ENCODE measurements around the gene PEX10.

PEX10 gene

DNA sequence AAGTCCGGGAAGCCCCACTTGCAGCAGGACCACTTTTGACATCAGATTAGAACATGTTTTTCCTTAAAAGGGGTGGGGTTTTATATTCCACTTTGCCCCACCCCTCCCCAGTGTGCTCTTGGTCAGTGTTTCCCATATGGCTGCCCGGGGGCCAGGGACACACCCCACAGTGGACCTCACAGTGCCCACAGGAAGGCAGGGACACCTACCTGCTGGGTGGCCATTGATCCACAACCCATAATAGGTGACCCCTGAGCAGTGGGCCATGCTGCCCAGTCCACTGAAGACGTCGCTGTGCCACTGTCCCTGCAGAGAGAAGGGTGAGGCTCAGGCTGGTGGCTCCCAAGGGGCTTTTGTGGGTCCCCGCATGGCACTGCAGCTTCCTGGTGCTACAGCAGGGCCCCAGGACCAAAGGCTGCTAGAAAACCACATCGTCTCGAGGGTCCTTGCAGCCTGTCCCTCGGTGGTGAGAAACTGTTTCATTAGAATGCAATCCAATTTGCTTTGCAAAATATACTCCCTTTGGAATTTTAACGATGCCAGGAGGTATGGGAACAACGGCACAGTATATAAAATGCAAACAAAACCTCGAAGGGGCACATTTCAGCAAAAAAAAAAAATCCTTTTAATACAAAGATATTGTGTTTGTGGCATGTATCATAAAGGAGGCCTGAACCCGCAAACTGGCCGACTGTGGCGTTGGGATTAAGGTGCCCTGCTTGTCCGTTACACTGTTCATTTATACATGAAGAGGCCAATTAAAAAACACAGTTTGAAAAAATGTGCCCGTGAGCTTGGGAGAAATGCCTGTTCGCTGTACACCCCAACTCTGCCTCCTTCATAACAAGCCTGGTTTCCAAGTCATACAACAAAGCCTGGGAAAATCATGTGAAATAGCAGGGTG, 37.9 kb downstream of the PEX10 start:
- FAIRE-seq: no peak

DNA sequence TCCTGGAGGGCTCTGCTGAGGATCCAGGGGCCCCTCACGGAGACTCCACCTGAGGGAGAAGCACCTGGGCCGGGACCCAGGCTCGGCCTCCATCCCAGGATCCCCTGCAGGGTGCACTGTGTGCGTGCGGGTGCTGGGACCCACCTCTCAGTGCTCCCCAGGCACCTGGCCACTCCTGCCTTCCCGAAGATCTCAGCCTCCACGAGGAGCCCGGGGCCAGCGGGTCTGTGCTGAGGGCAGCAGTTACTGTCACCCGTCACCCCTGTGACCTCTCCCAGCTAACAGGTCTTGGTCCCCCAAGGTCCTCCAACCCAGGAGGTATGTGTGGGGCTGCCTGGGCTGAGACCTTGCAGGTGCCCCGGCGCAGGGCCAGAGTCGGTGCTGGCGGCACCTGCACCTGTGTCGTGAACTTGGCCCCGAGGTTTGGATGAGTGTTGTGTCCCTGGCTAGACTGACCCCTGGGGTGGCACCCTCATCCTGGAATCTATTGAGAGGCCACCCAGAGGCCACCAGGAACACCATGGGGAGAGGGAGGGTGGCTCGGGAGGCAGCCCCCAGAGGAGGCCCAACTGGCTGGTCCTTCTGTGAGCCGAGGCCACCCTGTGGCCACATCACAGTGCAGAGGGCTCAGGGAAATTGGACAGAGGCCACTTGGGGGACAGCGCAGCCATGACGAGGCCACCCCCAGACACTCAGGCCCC, 38.7 kb downstream of the PEX10 start:
- FAIRE-seq: no peak

DNA sequence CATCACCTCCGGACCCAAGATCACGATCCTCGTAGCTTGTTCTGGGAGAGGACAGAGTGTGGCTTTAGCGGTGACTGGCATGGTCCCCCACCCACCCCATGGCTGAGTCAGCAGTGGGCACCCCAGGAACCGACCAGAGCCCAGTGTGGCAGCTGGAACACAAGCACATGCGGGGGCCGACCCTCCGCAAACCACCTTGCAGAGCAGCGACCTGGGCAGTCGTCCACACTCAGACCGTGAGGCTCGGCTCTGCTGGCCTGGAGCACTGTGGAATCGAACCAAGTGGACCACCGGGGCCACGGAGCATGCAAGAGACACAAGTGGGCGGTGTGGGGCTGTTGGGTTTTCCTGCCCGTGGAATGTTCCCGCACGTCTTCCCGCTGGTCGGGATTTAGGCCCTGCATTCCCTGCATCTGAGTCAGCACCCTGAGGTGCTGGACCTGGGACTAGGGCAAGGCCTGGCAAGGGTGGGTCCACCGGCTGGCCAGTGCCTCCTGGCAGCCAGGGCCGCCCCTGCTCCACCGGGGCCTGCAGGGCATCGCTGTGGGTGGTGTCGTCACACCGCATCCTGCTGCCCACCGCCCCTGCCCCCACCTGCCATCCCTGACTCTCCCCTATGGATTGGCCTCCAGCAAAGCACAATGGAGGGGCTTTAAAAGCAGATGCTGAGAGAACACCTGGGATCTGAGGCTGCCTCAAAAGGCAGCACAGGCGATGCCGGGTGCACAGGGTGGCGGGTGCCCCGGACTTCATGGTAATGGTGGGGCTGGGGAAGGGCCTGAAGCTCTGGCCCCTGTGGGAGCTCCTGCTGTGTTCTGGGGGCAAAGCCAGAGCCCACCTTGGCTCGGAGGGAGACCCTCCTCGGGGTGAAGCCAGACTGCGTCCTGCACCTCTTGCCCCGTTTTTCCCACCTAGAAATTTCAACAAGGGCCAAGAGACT, 39.5 kb downstream of the PEX10 start:
- no peak for FAIRE-seq

DNA sequence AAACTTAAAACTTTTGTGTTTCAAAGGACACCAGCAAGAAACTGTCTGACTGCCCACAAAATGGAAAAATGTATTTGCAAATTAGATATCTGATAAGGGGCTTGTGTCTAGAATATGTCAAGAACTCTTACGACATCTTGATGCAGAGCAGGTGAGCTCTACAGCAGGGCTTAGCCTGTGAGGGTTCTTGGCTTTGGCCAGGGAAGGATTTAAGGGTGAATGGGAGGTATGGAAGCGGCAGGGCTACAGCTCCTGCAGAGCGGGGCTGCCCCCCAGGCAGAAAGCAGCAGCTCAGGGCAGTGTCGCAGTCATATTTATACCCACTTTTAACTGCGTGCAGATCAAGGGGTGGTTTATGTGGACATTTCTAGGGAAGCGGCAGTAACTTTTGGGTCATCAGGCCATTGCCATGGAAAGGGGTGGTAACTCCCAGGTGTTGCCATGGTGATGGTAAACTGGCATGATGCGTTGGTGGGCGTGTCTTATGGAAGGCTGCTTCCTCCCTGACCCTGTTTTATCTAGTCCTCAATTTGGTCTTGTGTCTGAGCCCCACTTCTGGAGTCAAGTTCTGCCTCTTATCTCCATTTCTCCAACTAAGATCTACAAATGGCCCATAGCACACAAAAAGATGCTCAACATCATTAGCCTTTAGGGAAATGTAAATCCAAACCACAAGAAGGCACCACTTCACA, 44.2 kb downstream of the PEX10 start:
- no peak for FAIRE-seq

DNA sequence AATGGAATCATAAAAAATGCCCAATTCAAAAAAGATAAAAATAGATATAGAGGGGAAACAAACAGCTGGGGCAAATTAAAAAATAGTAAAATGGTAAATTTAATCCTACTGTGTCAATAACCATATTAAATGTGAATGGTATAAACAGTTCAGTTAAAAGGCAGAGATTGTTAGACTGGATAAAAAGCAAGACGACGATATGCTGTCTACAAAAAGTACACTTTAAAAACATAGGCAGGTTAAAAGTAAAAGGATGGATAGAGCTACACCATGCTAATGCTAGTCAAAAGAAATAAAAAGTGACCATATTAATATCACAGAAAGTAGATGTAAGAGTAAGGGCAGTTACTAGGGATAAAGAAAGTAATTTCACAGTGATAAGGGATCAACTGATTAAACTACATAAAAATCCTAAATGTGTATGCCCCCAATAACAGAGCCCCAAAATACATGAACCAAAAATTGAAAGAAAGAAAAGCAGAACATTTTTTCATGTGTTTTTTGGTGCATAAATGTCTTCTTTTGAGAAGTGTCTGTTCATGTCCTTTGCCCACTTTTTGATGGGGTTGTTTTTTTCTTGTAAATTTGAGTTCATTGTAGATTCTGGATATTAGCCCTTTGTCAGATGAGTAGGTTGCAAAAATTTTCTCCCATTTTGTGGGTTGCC, 48.4 kb downstream of the PEX10 start:
- no peak for FAIRE-seq

DNA sequence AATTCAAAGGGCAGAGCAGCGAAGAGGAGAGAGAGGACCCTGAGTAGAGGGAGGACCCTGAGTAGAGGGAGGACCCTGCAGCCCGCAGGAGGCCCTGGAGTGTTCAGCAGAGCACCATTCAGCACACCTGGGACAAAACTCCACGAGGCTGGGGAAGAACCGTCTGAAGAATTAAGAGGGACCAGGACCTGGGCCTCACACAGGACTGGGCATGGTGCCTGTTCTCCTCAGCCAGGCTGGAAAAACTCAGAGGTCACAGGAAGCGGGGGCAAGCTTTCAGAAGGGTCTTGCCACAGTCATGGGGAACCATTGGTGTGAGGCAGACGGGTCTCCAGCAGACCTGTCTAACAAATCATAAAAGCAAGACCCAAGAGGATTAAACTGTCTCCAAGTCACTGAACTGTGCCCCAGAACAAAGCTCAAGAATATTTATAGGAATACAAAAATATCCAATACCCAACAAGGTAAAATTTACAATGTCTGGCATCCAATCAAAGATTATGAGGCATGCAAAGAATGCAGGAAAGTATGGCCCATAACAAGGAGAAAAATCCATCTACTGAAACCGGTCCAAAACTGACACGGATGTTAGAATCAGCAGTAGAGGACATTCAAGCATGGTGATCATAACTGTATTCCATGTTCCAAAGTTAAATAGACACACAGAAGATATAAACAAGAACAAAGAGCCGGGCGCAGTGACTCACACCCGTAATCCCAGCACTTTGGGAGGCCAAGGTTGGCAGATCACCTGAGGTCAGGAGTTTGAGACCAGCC, 51.6 kb downstream of the PEX10 start:
- FAIRE-seq: no peak

DNA sequence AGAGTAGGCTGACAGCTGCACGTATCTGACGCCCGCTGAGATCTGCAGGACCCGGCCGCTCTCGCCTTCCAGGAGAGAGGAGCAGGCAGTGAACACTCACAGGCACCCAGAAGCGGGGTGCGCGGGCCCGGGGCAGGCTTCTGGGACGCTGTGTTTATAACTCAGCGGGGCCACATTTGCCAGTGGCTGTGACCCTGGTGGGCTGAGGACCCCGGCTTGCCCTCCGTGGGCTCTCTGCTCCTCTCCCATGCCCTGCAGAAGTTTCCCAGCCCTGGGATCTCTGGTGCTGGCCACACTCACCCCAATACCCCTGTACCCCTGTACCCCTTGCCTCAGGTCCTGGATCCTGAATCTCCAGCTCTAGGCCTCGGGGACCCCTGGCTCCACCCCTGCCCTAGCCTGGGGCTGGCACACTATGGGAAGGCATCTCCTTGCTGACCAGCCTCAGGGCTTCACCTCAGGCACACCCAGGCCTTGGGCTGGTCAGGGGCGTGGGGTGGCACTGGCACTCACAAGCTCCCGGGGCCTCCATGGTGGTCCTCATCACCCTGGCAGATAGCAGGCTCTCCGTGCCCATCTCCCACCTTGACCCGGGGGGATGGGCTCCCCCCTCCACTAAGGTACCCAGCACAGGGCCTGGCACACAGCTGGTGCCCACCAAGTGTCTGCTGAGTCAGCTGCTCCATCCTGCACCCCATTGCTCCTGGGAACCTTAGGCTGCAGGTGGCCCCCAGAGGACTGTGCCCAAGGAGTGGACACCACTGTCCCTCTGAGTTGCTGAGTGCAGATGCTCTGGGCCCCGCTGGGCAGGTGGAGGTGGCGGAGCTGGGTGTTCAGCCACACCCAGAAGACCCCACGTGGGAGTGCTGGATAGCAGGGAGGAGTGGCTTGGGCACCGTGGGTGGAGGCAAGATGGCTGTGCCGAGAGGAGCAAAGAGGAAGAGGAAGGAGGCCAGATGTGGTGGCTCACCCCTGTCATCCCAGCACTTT, 53.4 kb downstream of the PEX10 start:
- no peak for FAIRE-seq

DNA sequence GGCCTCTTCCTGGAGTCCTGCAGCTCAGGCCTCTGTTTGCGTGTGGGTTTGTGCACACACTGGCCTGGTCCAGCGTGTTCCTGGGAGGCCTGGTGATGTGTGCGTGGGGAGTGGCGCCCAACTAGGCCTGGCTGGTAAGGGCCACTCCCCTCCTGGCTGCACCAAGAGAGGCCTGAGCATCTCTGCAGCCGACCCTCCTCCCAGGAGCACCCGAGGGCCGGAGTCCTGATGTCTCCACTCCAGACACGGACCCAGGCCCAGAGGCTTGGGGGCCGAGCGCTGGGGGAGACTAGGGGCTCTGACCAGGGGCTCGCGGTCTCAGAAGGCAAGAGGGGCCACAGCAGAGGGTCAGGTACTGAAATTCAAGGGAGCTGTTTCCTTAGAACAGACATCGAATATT, 54.3 kb downstream of the PEX10 start:
- no peak for FAIRE-seq

DNA sequence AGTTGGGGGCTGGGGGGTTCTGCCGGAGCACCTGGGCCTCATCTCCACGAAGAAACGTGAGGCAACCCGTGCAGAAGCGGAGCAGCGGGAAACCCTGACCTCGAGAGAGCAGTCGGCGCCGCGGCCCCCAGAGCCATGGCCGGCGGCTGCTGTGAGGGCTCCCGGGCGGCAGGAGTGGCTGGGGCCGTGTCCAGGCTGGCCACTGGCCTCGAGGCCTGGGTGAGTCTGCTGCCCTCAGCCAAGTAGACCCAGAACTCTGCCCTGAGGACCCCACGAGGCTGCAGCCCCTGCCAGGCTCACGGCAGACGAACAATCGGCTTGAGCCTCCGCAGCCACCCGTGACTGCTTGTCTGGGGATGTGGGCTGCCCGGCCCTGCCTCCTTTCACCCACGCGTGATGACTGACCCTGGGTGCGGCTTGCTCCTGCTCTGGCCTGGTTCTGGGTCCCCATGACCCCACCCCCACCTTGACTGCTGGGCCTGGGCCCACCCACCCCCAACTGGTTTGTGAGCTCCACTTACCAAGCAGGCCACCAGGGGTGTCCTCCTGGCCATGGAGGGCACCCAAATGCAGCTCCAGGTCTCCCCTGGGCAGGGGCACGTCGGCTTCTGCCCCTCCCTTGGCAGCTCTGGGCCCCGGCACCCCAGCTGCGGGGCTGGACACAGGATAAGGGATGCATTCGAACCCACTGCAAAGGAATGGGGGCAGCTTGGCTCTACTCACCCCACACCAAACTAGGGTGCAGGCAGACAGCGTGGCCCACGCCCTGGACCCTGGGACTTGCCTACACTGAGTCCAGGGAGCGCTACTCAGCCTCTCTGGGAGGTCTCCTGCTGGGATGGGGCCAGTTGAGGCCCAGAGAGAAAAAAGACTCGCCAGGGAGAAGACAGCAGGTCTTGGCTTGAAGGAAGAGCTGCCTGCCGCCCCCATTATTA, 55.2 kb downstream of the PEX10 start:
- no peak for FAIRE-seq

DNA sequence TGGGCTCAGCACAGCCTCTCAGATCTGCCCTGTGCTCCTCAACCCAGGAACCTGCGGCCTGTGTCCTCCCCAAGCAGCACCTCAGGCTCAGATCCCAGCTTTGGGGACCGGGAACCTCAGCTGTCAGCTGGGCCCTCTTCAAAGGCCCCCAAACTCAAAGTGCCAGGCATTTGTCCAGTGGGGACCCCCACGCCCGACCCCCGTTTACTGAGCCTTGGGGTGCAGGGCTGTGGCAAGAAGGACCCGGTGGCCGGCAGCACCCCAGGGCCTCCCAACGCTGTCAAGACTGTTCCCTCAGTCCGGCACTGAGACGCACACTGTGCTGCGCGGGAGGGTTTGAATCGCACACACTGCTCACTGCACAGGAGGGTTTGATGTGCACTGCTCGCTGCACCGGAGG, 56.0 kb downstream of the PEX10 start:
- FAIRE-seq: no peak

DNA sequence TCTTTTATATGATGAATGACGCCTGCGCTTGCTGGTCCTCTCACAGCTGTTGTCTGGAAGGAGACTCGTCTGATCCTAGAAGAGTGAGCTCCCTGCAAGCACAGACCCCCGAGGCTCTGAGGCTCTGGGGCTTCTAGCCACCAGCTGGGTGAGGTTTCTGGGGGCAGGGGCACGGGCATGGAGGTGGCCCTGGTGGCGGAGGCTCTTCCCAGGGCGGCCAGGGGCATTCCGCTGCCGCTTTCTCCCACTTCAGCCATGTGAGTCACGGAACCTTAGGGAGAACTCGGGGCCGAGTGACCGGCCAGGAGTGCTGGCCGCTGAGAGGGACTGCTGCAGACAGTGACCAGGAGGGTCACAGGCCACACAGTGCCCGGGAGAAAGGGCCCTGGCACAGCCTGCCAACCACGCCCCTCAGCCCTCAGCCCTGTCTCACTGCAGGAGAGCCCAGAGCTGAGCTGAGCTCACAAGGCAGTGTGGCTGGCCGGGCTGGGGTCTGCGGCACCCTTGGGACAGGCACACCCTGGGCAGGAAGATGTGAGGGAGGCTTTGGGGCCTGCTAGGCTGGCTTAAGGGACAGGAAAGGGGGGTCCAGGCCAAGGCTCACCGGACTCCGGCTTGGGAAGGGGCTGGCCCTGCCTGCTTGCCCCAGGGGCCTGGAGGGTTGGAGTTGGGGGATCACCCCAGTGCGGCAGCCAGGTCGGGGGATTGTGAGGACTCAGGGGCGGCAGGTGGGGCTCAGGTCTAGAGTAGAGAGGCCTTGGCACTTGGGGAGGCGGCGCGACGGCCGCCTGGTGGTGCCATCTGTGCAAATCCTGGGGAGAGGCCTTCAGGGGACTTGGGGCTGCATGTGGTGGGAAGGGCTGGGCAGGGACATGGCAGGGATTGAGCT, 56.7 kb downstream of the PEX10 start:
- no peak for FAIRE-seq

DNA sequence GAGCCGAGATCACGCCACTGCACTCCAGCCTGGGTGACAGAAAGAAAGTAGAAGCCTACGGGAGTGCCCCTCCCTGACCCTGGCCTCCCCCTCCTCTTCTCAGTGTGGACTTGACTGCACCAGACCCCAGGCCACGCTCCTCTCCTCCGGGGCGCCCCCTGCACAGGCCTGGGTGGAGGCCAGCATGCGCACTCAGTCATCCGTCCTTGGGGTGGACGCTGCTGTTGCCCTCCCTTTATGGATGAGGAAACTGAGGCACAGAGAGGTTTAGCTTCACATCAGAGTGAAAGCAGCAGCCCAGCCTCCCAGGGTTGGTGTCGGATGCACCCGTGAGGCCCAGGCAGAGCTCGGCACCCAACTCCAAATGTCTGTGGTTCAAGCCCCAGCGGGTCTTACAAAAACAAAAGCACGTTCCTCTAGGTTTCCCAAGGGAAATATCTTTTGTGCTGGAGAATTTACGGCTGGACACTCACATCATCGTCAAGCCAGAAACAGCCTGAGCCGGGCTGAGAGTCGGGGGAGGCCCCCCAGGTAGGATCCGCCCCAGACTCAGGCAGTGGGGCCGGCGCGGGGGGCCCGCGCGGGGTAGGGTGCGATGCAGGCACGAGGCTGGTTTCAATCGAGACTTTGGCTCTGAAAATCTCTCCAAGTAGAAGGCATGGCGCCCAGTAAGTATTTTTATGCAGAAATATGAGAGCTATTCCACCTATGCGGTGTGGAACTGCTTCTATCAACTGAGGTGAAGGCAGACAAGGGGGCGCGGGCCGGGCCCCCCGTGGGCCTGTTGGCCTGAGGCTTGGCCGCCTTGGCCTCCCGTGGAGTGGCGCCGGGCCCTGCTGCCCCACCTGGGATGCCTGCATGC, 57.6 kb downstream of the PEX10 start:
- no peak for FAIRE-seq
